GM18951 (cell line): Measurements from ENCODE around the gene EEF1A1.
"Not testable (repeated sequence)": the region's sequence is repeated elsewhere in the genome, so short reads cannot be mapped to it uniquely, and the experiment has no call there.

Experiments
- POLR2A ChIP-seq: IDR thresholded peaks from 4 replicates; pipeline ENCODE4 v1.6.1; 2011; ENCODE audit warnings: mild to moderate bottlenecking; ENCODE audit not compliant: insufficient read length, insufficient read depth; ENCODE audit errors: extremely low read depth
- in situ Hi-C: fragments of 300-500 bp; cut with MboI; formaldehyde crosslinking; loops from one replicate; pipeline ENCODE4 v1.12.0; 2022; ENCODE audit warnings: low sequenced_read_pairs, mixed read lengths, inconsistent platforms; ENCODE audit not compliant: unreplicated experiment

Gene EEF1A1

DNA sequence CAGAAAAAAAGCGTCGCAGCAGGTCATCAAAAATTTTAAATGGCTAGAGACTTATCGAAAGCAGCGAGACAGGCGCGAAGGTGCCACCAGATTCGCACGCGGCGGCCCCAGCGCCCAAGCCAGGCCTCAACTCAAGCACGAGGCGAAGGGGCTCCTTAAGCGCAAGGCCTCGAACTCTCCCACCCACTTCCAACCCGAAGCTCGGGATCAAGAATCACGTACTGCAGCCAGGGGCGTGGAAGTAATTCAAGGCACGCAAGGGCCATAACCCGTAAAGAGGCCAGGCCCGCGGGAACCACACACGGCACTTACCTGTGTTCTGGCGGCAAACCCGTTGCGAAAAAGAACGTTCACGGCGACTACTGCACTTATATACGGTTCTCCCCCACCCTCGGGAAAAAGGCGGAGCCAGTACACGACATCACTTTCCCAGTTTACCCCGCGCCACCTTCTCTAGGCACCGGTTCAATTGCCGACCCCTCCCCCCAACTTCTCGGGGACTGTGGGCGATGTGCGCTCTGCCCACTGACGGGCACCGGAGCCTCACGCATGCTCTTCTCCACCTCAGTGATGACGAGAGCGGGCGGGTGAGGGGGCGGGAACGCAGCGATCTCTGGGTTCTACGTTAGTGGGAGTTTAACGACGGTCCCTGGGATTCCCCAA, at the start of gene EEF1A1:
EEF1A1 (minus strand) TSS at position 345 of the 663 bp plus-strand sequence. CDS start 1,006 bp downstream, outside the sequence.
- peak; percentile 100 for TF ChIP-seq POLR2A
- in situ Hi-C loops, result loop anchor here (10.0 kb wide), 1 partner anchor 54 kb away; no protein-coding TSS in a partner anchor

DNA sequence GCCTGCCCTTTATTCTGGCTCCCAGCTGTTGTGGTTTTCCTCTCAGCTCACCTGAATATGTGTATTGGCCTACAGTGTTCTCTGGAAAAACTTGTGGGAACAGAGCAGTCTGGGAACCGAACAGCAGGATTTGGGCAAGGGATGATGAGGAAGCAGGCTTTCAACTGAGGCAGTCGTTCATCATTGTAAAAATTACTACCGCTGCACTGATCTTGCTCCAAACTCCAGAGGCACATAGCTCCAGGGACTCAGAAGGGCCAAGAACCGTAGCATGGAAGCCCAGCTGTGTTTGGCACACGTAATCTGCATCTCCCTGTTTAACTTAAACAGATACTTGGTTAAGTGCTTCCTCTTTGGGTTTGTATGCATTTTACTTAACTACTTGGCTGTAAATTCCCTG, 48.3 kb upstream of the EEF1A1 start:
- no peak for TF ChIP-seq POLR2A
- in situ Hi-C loops, result no loop called here

DNA sequence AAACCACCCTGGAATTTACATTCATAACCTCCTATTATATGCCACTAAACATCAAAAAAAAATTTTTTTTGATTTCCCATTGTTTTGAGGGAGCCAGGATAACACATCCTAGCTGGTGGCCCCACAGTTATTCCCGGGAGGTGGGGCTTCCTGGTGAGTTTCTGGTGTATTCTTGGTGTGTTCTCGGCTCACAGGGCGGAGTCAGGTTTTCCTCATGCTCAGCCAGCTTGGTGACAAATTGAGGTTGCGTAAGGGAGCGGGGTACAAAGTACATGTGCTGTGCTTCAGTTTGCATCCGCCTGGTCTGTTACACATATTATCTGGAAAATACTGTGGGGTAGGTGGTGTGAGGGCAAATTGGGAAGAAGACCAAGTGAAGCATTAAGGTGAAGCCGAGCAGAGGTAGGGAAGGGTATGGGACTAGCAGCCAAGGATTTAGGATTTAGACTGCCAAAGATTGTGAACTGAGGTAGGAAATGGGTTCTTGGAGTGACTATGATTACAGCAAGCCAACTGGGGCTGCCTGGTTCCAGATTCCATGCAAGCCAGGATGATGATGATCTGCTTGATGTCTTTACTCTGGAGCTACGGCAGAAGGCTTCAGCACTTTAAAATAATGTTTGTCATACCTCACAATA, 46.2 kb upstream of the EEF1A1 start:
- no peak for TF ChIP-seq POLR2A
- in situ Hi-C loops, result no loop called here

DNA sequence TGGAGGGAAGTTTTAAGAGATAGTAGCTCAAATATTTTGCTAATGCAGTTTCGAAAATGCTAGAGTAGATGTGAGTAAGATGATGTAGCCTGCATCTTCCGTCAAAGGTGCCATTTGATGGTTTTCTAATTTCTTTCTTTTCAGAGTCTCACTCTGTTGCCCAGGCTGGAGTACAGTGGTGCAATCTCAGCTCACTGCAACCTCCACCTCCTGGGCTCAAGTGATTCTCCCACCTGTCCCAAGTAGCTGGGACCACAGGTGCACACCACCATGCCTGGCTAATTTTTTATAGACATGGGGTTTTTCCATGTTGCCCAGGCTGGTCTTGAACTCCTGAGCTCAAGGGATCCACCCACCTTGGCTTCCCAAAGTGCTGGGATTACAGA, 45.6 kb upstream of the EEF1A1 start:
- in situ Hi-C loops, result not testable (repeated sequence)

DNA sequence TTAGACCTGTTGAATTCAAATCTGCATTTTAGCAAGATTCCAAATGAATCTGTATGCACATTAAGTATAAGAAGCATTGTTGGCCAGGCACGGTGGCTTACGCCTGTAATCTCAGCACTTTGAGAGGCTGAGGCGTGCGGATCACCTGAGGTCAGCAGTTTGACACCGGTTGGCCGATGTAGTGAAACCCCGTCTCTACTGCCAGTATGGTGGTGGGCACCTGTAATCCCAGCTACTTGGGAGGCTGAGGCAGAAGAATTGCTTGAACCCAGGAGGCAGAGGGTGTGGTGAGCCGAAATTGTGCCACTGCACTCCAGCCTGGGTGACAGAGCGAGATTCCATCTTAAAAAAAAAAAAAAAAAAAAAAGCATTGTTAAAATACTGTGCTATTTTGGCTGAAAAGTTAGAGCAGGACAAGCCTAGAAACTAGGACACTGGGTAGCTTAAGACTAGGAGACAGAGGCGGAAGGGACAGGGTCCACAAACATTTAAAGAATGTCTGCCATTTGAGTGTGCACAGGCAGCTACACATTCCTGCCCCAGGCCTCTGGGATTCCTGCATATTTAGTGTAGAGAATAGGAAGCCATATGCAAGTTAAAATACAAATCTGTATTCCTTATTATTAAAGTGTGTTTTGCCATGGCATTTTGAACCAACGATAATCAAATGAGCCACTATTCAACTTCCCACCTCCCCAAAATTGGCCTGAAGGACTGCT, 45.1 kb upstream of the EEF1A1 start:
- in situ Hi-C loops, result no loop called here
- TF ChIP-seq POLR2A, result no peak

DNA sequence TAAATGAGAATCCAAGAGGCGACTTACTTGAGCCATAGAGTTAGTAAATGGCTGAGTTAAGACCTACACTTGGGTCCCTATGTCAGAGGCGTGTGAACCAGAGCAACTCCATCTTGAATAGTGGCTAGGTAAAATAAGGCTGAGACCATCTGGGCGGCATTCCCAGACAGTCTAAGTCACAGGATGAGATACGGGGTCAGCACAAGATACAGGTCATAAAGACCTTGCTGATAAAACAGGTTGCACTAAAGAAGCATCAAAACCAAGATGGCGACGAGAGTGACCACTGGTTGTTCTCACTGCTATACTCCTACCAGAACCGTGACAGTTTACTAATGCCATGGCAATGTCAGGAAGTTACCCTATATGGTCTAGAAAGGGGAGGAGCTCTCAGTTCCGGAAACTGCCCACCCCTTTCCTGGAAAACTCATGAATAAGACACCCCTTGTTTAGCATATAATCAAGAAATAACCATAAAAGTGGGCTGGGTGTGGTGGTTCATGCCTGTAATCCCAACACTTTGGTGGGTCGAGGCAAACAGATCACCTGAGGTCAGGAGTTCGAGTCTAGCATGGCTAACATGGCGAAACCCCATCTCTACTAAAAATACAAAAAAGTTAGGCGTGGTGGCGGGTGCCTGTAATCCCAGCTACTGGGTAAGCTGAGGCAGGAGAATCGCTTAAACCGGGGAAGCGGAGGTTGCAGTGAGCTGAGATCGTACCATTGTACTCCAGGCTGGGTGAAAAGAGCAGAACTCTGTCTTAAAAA, 43.9 kb upstream of the EEF1A1 start:
- in situ Hi-C loops, result no loop called here
- no peak for TF ChIP-seq POLR2A

DNA sequence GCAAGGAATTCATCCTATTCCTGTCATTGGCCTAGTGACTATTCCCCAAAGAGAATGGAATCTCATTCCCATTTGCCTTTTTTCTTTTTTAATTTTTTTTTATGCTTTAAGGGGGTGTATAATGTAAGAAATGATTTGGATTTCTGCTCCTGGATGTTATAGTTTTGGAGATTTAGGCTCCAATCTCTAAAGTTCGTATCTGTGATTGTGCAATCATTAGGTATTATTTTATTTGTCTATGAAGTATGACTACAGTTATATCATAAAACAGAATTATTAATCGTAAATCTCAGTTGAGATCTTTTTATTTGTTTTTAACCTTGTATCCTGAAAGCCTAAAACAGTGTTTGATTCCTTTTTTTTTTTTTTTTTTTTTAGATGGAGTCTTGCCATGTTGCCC, 41.7 kb upstream of the EEF1A1 start:
- TF ChIP-seq POLR2A, result no peak
- in situ Hi-C loops, result no loop called here

DNA sequence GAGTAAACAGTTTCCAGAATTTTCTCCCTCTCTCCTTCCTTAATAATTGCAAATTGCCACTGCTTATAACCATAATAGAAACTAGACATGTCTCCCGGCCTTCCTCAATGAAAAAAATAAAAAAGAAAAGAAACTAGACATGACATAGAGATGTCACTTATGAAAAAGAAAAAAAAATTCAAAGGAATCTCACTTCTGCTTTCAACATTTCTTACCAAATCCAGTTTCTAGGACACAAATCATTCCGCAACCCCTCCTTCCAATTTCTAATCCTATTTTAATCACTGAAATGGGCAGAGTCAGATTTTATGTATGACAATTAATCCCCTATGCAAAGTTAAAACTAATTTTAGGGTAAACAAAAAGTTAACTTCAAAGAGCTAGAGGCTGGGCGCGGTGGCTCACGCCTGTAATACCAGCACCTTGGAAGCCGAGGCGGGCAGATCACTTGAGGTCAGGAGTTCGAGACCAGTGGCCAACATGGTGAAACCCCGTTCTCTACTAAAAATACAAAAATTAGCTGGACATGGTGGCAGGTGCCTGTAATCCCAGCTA, 40.1 kb upstream of the EEF1A1 start:
- TF ChIP-seq POLR2A, result no peak

DNA sequence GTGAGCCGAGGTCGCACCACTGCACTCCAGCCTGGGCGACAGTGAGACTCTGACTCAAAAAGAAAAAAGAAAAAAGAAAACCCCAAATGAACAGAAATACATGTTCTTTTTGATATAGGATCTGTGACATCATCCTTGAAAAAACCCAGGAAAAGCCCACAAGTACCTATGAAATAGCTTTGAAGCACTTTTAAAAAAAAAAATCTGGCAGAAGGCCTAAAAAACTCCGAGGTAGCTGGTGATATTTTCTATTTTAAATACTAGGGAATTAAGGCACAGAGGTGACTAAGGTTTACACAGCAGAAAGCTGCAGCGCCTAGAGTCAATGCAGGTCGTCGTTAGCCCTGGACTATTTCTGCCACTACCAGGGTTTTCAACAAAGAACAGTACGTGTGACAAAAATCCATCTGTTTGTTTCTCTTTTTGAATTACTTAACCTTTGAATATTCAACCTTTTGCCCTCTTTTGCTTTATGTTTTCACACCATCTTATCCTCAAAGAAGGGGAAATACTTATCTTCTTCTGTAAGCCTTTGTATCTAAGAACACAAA, 39.4 kb upstream of the EEF1A1 start:
- in situ Hi-C loops, result no loop called here
- TF ChIP-seq POLR2A, result no peak

More for the DNA sequence above, 40.1 kb upstream of the EEF1A1 start:
- in situ Hi-C loops, result no loop called here

DNA sequence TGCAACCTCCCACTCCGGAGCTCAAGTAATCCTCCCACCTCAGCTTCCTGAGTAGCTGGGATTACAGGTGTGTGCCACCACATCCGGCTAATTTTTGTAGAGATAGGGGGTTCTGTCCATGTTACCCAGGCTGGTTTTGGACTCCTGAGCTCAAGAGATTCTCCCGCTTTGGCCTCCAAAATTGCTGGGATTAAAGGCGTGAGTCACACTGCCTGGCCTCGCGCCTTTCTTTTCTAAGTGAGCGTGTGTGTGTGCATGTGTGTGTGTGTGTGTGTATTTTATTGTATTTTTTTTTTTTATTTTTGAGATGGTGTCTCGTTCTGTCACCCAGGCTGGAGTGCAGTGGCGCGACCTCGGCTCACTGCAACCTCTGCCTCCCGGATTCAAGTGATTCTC, 38.6 kb upstream of the EEF1A1 start:
- in situ Hi-C loops, result not testable (repeated sequence)

DNA sequence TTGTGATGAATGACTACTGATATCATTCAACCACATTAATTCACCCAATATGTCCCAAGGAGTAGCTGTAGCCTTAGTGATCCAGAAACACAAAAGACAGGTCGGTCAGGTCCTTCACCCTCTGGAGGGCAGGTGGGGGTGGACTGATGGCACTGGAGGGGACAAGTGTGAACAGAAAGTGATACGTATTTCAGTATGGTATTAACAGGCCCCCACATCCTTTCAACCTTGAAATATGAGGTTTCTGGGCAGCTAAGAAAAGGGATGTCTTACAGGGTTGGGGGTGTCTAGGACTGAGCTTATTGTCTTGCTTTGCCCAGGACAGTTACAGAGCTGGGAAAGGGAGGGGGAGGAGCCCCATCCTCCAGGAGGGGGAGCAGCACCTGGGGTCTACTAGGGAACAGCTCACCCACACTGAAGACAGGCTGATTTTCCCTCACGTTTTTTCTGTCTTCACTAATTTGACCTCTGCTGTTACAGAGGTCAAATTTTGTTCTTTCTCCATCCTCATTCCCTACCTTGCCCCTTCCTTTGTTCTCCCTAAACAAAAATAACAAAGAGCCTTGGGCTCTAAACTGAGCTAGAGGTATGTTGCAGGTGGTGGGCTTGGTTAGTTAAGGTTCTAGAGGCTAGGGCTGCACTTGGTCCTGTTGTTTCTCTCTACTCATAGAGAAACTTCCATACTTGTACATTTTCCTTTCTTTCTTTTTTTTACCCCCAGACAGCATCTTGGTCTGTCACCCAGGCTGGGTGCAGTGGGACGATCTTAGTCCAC, 38.0 kb upstream of the EEF1A1 start:
- in situ Hi-C loops, result no loop called here

DNA sequence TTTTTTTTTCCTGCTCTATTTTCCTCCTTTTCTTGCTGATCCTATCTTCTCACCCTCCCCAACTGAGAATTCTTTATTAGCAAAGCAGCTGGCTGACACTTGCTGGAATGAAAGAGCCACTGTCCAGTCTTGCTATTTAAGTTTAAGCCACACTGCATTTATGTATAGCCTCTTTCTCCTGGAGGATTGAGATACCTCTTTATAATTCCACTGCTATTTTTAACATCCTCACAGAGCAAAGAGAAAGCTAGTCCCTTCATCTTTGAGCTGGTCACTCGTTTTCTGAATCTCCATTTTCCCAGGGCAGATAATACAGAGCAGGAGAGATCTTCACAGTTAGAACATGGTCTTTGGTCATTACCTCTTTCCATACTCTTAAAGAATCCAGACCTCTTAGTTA, 36.0 kb upstream of the EEF1A1 start:
- in situ Hi-C loops, result no loop called here
- no peak for TF ChIP-seq POLR2A

More for the DNA sequence above, 38.0 kb upstream of the EEF1A1 start:
- TF ChIP-seq POLR2A, result no peak

DNA sequence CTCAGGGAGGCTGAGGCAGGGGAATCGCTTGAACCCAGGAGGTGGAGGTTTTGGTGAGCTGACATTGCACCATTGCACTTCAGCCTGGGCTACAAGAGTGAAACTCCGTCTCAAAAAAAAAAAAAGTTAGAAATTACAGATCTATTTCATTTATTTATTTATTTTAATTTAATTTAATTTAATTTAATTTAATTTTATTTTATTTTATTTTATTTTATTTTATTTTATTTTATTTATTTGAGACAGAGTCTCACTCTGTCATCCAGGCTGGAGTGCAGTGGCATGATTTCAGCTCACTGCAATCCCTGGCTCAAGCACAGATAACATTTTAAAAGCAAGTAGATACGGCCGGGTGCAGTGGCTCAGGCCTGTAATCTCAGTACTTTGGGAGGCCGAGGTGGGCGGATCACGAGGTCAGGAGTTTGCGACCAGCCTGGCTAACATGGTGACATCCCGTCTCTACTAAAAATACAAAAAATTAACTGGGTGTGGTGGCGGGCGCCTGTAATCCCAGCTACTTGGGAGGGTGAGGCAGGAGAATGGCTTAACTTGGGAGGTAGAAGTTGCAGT, 34.6 kb upstream of the EEF1A1 start:
- in situ Hi-C loops, result not testable (repeated sequence)

DNA sequence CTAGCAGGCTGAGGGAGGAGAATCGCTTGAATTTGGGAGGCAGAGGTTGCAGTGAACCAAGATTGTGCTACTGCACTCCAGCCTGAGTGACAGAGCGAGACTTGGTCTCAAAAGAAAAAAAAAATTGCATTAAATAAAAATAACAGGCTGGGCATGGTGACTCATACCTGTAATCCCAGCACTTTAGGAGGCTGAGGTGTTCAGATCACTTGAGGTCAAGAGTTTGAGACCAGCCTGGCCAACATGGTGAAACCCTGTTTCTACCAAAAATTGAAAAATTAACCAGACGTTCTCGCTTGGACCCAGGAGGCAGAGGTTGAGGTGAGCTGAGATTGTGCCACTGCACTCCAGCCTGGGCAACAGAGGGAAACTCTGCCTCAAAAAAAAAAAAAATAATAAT, 30.3 kb upstream of the EEF1A1 start:
- in situ Hi-C loops, result not testable (repeated sequence)
